SK-MEL-5 (cell line): Measurements from ENCODE around the gene RNF224. TPM values are rescaled to one million over a fixed set of nuclear protein-coding genes. Genes with fewer than 3 reads are reported as not detected.
A peak's percentile ranks its signal among the peaks of the same experiment; 100 is the strongest.

Source experiments
- DNase-seq: peaks from one replicate; pipeline ENCODE4 v3.0.0-alpha.2; 2016; ENCODE audit warnings: low read depth, low spot score
- in situ Hi-C: cut with HindIII; loops from 2 replicates; pipeline ENCODE4 v1.10.0; 2016; ENCODE audit warnings: low sequenced_read_pairs, high pct_unique_total_duplicates, low pct_unique_long_range_greater_than_20kb
- total RNA-seq: library from RNA; depleted of rRNA; stranded (reverse); fragments of >200 nt; shearing (Covaris generic); gene quantifications from 2 replicates; pipeline ENCODE4 v1.2.3, GENCODE V29; 2014

The RNF224 gene
- total RNA-seq, 1 experiment from 2014 or later, result not detected

GRCh38 chr9:137205126-137206069 is 21.9 kb upstream of the RNF224 start, which contains the start of the genes NDOR1 and TMEM203:
TSS of gene NDOR1 (plus strand) at chr9:137205700. CDS start at chr9:137205778, 78 bp downstream.
TSS of gene TMEM203 (minus strand) at chr9:137205648. CDS start at chr9:137205414, 234 bp downstream.
- peak; percentile 83 for DNase-seq
- in situ Hi-C loops, result no loop called here

DNA sequence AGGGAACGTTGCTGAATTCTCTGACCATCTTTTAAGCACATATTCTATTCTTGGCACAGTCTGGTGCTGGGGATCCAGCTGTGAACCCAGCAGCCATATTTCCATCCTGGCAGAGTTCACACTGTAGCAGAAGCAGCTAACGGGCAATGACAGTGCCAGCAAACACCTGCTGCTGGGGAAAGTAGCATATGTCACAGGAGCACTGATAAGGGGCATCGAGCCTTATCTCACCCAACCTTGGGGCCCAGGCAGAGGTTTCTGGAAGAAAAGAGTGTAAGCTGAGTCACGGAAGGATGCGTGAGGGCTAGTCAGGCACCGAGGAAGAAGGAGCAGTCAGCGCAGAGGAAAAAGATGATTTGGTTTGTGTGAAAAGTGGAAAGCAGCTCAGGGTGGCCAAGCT is 20.7 kb upstream of the RNF224 start:
- no peak for DNase-seq
- in situ Hi-C loops, result no loop called here

- in situ Hi-C loops, result no loop called here
- DNase-seq, result no peak
Measured at GRCh38 chr9:137211532-137211931, 15.8 kb upstream of the RNF224 start.

GRCh38 chr9:137212520-137212919 is 14.8 kb upstream of the RNF224 start:
- in situ Hi-C loops, result no loop called here
- DNase-seq, result no peak

DNA sequence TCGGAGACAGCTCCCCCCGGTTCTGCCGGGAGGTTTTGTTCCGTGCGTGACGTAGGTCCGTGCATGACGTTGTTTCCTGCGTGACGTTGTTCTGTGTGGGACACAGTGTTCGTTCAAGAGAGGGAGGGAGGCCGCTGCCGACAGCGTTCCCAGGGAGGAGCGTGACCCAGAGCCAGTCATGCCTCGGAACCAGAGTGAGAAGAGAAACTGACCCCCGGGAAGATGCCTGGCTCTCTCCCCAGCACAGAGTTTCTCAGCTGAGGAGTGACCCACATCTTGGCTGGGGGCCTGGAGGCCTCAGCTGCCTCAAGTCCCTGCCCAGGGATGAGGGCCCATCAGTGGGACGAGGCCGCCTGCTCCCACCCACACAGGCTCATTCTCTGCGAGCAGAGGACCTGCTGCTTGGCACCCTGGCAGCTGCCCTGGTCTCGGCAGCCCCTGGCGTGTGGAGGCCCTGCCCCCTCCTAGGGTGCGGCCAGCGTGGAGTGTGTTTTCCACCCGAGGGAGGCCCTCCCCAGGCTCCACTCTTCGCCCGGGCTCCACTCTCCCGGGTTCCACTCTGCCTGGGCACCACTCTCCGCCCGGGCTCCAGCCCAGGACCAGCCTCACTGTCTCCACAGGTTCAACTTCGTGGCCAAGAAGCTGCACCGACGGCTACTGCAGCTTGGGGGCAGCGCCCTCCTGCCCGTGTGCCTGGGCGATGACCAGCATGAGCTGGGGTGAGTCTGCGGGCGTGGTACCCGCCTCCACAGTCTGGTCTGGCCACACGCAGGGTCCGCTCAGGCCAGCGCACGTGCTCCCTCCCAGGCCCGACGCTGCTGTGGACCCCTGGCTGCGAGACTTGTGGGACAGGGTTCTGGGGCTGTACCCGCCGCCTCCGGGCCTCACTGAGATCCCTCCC is 13.9 kb upstream of the RNF224 start:
- no peak for DNase-seq
- in situ Hi-C loops, result no loop called here

DNA sequence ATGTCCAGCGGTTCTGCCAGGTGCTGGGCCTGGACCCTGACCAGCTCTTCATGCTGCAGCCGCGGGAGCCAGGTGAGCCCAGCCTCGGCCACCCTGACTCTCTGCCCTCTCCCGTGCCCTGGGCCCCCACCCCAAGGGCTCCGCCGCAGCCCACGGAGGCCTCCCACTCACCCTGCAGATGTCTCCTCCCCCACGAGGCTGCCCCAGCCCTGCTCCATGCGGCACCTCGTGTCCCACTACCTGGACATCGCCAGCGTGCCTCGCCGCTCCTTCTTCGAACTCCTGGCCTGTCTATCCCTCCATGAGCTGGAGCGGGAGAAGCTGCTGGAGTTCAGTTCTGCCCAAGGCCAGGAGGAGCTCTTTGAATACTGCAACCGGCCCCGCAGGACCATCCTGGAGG is 12.7 kb upstream of the RNF224 start:
- in situ Hi-C loops, result no loop called here
- DNase-seq, result no peak

GRCh38 chr9:137215196-137215986 is 11.9 kb upstream of the RNF224 start:
- no peak for DNase-seq
- in situ Hi-C loops, result no loop called here

DNA sequence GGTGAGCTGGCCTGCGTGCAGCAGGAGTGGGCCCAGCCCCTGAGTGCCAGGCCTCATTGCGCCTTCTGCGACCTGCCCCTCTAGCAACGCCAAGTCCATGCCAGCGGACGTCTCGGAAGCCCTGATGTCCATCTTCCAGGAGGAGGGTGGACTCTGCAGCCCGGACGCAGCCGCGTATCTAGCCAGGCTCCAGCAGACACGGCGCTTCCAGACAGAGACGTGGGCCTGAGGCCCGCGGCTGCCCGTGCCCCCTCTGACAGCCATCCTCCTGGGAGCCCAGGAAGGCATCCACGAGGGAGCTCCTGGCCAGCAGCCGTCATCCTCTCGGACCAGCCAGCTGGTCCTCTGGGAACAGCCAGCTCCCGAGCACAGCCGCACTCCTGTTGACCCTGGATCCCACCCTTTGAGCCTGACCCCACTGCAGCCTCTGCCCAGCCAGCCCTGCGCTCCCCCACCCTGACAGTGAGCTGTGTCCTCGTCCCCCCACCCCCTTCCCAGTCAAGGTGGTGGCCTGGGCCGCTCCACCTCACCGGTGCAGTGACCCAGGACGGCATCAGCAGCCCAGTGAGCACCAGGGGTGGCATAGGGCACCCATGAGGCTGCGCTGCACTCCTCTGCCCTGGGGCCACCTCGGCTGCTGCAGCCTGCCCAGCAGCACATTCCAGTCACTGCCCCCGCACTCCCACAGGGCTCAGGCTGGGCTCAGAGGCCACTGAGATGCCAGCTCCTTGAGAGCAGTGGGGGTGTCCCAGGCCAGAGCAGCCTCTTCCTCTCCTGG is 10.9 kb upstream of the RNF224 start:
- DNase-seq, result no peak
- in situ Hi-C loops, result no loop called here

GRCh38 chr9:137217276-137218211 is 9.8 kb upstream of the RNF224 start:
- in situ Hi-C loops, result no loop called here
- DNase-seq, result peak; percentile 63

DNA sequence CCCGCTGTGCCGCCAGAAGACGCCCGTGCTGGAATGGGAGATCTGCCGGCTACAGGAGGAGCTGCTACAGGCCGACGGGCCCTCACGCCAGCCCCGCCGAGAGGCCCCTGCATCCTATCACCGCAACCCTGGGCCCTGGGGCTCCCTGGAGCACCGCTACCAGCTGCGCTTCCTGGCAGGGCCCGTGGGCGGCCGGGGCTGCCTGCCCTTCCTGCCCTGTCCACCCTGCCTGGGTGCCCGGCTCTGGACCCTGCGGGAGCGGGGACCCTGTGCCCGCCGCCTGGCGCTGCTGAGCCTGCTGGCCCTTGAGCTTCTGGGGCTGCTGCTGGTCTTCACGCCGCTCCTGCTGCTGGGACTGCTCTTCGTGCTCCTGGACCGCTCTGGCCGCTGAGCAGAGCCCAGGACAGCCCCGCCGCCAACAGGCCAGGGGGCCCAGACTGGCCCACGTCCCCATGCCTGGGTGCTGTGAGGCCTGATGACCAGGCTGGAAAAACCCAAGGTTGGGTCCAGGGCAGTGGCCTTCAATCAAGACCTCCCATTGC is 9.0 kb upstream of the RNF224 start:
- DNase-seq, result no peak
- in situ Hi-C loops, result no loop called here

- in situ Hi-C loops, result no loop called here
- DNase-seq, result no peak
Measured at GRCh38 chr9:137218754-137219271, 8.5 kb upstream of the RNF224 start.

DNA sequence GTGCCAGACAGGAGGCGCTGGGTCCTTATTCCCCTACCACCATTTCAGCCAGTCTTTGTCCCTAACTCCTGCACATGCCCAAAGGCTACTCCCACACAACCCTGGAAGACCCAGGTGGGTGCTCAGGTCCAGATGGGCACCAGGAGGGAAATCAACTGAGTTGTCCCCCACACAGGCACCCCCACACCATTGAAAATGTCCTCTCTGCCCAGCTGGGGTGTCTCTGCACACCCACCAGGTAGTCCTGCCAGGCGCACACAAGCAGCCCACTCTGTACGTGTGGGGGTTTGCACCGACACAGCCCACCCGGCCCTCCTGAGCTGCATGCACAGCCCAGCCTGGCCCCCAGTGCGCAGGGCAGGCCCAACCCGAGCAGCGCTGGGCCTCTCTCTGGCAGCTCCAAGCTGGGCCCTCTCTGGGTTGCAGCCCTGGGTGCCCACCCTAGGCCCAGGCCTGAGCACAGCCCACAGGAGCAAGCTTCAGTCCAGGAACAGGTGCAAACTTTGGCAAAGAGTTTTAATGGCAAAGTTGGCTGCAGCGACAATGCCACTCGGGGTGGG is 7.5 kb upstream of the RNF224 start:
- in situ Hi-C loops, result no loop called here
- DNase-seq, result no peak

GRCh38 chr9:137220317-137221094 is 6.8 kb upstream of the RNF224 start:
- DNase-seq, result no peak
- in situ Hi-C loops, result no loop called here

- in situ Hi-C loops, result no loop called here
- DNase-seq, result no peak
Measured at GRCh38 chr9:137221095-137221505, 6.2 kb upstream of the RNF224 start.
